ENCODE data around the gene MBOAT2.

DNA sequence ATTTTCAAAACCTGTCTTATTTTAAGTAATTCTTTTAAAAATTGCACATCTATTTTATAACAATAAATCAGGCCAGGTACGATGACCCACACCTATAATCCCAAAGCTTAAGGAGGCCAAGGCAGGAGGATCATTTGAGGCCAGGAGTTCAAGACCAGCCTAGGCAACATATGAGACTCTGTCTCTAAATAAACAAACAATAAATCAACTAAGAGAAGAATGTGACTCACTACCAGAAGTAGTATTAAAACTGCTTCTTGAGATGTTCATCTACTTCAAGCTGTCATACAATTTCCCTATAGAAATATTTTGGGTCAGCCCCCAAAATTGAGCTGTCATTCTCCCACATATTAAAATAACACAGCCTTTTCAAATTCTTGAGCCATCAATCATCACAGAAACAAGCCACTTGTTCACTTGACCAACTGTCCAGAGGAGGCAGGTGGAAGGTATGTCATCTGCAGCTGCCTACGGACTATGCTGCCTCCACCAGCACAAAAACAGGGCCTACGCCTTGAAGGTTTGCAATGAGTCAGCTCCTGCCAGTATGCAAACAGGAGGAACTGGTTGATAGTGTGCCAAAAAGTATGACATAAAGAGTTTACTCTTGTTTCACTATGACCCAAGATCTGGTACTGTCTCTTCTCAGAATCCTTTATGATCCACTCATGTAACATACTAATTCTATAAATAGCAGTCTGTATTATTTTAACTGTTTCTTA is 199.7 kb downstream of the MBOAT2 start:
- TF ChIP-seq, protein P1, sequence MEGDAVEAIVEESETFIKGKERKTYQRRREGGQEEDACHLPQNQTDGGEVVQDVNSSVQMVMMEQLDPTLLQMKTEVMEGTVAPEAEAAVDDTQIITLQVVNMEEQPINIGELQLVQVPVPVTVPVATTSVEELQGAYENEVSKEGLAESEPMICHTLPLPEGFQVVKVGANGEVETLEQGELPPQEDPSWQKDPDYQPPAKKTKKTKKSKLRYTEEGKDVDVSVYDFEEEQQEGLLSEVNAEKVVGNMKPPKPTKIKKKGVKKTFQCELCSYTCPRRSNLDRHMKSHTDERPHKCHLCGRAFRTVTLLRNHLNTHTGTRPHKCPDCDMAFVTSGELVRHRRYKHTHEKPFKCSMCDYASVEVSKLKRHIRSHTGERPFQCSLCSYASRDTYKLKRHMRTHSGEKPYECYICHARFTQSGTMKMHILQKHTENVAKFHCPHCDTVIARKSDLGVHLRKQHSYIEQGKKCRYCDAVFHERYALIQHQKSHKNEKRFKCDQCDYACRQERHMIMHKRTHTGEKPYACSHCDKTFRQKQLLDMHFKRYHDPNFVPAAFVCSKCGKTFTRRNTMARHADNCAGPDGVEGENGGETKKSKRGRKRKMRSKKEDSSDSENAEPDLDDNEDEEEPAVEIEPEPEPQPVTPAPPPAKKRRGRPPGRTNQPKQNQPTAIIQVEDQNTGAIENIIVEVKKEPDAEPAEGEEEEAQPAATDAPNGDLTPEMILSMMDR (IDR thresholded peaks at IDR 0.05; ENCODE audit: low read depth, low read length, missing input control), result no peak
- TF ChIP-seq, protein P2, sequence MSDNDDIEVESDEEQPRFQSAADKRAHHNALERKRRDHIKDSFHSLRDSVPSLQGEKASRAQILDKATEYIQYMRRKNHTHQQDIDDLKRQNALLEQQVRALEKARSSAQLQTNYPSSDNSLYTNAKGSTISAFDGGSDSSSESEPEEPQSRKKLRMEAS (IDR thresholded peaks at IDR 0.05), result no peak
- no peak for TF ChIP-seq TAF1 (conservative IDR thresholded peaks at IDR 0.05)
- no peak for TF ChIP-seq HNF4G (IDR thresholded peaks at IDR 0.05)
- no peak for TF ChIP-seq YY1 (IDR thresholded peaks at IDR 0.05)
